HepG2 (cell line): Measurements from ENCODE around the gene CPSF4. TPM values are rescaled to one million over a fixed set of nuclear protein-coding genes. Genes with fewer than 3 reads are reported as not detected.

Experiments used
- CCAR2 ChIP-seq: fragments of 200-400 bp; formaldehyde crosslinking; optimal IDR thresholded peaks from 2 replicates; pipeline ENCODE3; 2018; ENCODE audit warnings: low read depth, mild to moderate bottlenecking, low read length, moderate library complexity
- CREB1 ChIP-seq, 2 experiments: fragments of 450-650 bp in 1 of 2; IDR thresholded peaks; 2 replicates each; pipeline ENCODE4 v1.6.1; 2016 to 2017; ENCODE audit warnings: control low read depth in 1 of 2, mild to moderate bottlenecking in 1 of 2, missing compliant biosample characterization in 1 of 2, missing genetic modification characterization in 1 of 2
- EED ChIP-seq: sonication (generic); formaldehyde crosslinking; IDR thresholded peaks from 2 replicates; pipeline ENCODE4 v1.5.0; 2020; ENCODE audit warnings: mild to moderate bottlenecking, missing genetic modification reagents
- HDAC2 ChIP-seq: sonication (generic); formaldehyde crosslinking; IDR thresholded peaks from 2 replicates; pipeline ENCODE4 v1.4.0; 2020; ENCODE audit warnings: missing genetic modification reagents
- MTF1 ChIP-seq: sonication (generic); formaldehyde crosslinking; IDR thresholded peaks from 2 replicates; pipeline ENCODE4 v1.5.0; 2020; ENCODE audit warnings: missing genetic modification reagents
- SPEN ChIP-seq: sonication (generic); formaldehyde crosslinking; IDR thresholded peaks from 2 replicates; pipeline ENCODE4 v1.5.1; 2020; ENCODE audit warnings: low read depth, mild to moderate bottlenecking, missing genetic modification reagents
- ZFX ChIP-seq: sonication (generic); formaldehyde crosslinking; IDR thresholded peaks from 2 replicates; pipeline ENCODE4 v1.4.0; 2020; ENCODE audit warnings: mild to moderate bottlenecking, low read depth, missing genetic modification reagents, moderate library complexity
- ZNF3 ChIP-seq: IDR thresholded peaks from 2 replicates; pipeline ENCODE4 v1.7.0; 2017; ENCODE audit warnings: inconsistent platforms
- ZNF558 ChIP-seq: sonication (generic); formaldehyde crosslinking; IDR thresholded peaks from 2 replicates; pipeline ENCODE4 v1.9.0; 2022; ENCODE audit warnings: mild to moderate bottlenecking, missing genetic modification reagents, borderline replicate concordance
- ZNF564 ChIP-seq: sonication (generic); formaldehyde crosslinking; IDR thresholded peaks from 2 replicates; pipeline ENCODE4 v1.8.1; 2023; ENCODE audit warnings: mild to moderate bottlenecking, missing genetic modification reagents
- ZNF773 ChIP-seq: sonication (generic); formaldehyde crosslinking; IDR thresholded peaks from 2 replicates; pipeline ENCODE4 v1.4.0; 2020; ENCODE audit warnings: missing genetic modification reagents, borderline replicate concordance
- polyA plus RNA-seq, 8 experiments: library from polyadenylated mRNA; depleted of rRNA in 3 of 8; stranded (reverse) in 7 of 8; unstranded in 1 of 8; fragments of >200 nt; fragmentation: Illumina TruSeq in 4 of 8; extraction: Trizol in 4 of 8; gene quantifications; 2 replicates each; pipeline versions ENCODE4 v1.2.1 to v1.2.3, GENCODE V29; 2011 to 2016; ENCODE audit warnings: low read depth in 4 of 8, missing spikeins in 1 of 8, mixed read lengths in 1 of 8; ENCODE audit not compliant: insufficient read depth in 1 of 8
- total RNA-seq, 5 experiments: library from RNA; depleted of rRNA; stranded (reverse); fragments of >200 nt; fragmentation: Illumina TruSeq; extraction: Trizol; gene quantifications; 2 replicates each; pipeline ENCODE4 v1.2.3, GENCODE V29; 2016; ENCODE audit warnings: low read depth in 1 of 5
- TF ChIP-seq, protein P1 (sequence below): sonication (generic); formaldehyde crosslinking; IDR thresholded peaks from 2 replicates; pipeline ENCODE4 v1.4.0; 2020; ENCODE audit warnings: mild to moderate bottlenecking, missing genetic modification reagents
- TF ChIP-seq, protein P2 (sequence below): sonication (generic); formaldehyde crosslinking; IDR thresholded peaks from 2 replicates; pipeline ENCODE4 v1.4.0; 2020; ENCODE audit warnings: missing genetic modification reagents
- TF ChIP-seq, protein P3 (sequence below): sonication (generic); formaldehyde crosslinking; conservative IDR thresholded peaks from 2 replicates; pipeline ENCODE4 v1.8.1; 2023; ENCODE audit warnings: missing genetic modification reagents
- TF ChIP-seq, protein P4 (sequence below): fragments of 450-650 bp; IDR thresholded peaks from 2 replicates; pipeline ENCODE4 v1.6.1; 2017

Gene CPSF4
- total and polyA plus RNA-seq, 2 of the 13 experiments (the other 11 are each of a cell fraction or from before 2014, with no cell fraction given), result 34.1 to 49.6 TPM

DNA sequence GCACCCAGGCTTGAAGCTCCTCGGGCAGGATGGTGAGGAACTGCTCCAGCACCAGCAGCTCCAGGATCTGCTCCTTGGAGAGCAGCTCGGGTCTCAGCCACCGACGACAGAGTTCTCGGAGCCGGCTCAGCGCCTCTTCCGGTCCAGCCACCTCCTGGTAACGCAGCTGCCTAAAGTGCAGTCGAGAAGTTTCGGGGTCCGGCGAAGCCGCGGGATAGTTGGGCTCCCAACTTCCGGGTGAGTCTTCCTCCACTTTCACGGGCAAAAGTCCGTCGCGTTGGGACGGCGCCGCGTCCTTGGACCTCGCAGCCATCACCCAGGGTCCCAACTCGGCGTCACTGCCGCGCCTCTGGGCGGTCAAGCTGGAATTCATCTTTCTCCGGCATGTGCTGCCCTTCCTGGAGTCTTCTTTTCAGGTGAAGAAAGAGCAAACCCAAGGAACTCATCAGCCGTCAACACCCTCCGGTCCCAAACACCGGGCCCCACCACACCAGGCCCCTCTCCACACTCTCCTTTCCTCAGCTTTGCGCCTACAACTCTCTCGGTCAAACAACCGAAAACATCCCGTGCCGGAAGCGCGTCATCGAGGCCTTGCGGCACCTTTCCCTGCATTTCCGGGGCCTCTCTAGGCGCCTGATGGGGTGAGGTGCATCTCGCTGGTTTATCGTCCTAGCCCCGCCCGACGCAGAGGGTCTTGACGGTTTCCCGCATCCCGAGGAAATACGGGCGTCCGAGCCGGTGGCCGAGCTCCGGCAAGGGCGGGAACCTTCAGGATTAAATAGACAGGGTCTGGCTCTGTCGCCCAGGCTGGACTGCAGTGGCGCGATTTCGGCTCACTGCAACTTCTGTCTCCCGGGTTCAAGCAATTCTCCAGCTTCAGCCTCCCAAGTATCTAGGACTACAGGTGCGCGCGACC, 61.2 kb downstream of the CPSF4 start, which contains the start of gene ZNF394 (continued):
- TF ChIP-seq, protein P1, sequence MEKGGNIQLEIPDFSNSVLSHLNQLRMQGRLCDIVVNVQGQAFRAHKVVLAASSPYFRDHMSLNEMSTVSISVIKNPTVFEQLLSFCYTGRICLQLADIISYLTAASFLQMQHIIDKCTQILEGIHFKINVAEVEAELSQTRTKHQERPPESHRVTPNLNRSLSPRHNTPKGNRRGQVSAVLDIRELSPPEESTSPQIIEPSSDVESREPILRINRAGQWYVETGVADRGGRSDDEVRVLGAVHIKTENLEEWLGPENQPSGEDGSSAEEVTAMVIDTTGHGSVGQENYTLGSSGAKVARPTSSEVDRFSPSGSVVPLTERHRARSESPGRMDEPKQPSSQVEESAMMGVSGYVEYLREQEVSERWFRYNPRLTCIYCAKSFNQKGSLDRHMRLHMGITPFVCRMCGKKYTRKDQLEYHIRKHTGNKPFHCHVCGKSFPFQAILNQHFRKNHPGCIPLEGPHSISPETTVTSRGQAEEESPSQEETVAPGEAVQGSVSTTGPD, result no peak; the same call in 1 of the 2 replicates
- TF ChIP-seq HDAC2 (CRISPR knock-in tag) (peak; percentile 86), EED (CRISPR knock-in tag) (no peak), CREB1 (IDR thresholded peaks at IDR 0.05) (peak; percentile 94), CREB1 (CRISPR knock-in tag; IDR thresholded peaks at IDR 0.05) (peak; percentile 99), CCAR2 (no peak), ZNF773 (CRISPR knock-in tag) (no peak), ZFX (CRISPR knock-in tag) (peak; percentile 93), ZNF558 (CRISPR knock-in tag) (peak; percentile 38), ZNF564 (CRISPR knock-in tag) (no peak), MTF1 (CRISPR knock-in tag) (no peak), ZNF3 (CRISPR knock-in tag) (no peak), SPEN (CRISPR knock-in tag) (peak; percentile 95)
- TF ChIP-seq, protein P2, sequence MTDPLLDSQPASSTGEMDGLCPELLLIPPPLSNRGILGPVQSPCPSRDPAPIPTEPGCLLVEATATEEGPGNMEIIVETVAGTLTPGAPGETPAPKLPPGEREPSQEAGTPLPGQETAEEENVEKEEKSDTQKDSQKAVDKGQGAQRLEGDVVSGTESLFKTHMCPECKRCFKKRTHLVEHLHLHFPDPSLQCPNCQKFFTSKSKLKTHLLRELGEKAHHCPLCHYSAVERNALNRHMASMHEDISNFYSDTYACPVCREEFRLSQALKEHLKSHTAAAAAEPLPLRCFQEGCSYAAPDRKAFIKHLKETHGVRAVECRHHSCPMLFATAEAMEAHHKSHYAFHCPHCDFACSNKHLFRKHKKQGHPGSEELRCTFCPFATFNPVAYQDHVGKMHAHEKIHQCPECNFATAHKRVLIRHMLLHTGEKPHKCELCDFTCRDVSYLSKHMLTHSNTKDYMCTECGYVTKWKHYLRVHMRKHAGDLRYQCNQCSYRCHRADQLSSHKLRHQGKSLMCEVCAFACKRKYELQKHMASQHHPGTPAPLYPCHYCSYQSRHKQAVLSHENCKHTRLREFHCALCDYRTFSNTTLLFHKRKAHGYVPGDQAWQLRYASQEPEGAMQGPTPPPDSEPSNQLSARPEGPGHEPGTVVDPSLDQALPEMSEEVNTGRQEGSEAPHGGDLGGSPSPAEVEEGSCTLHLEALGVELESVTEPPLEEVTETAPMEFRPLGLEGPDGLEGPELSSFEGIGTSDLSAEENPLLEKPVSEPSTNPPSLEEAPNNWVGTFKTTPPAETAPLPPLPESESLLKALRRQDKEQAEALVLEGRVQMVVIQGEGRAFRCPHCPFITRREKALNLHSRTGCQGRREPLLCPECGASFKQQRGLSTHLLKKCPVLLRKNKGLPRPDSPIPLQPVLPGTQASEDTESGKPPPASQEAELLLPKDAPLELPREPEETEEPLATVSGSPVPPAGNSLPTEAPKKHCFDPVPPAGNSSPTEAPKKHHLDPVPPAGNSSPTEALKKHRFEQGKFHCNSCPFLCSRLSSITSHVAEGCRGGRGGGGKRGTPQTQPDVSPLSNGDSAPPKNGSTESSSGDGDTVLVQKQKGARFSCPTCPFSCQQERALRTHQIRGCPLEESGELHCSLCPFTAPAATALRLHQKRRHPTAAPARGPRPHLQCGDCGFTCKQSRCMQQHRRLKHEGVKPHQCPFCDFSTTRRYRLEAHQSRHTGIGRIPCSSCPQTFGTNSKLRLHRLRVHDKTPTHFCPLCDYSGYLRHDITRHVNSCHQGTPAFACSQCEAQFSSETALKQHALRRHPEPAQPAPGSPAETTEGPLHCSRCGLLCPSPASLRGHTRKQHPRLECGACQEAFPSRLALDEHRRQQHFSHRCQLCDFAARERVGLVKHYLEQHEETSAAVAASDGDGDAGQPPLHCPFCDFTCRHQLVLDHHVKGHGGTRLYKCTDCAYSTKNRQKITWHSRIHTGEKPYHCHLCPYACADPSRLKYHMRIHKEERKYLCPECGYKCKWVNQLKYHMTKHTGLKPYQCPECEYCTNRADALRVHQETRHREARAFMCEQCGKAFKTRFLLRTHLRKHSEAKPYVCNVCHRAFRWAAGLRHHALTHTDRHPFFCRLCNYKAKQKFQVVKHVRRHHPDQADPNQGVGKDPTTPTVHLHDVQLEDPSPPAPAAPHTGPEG, result no peak
- TF ChIP-seq, protein P3, sequence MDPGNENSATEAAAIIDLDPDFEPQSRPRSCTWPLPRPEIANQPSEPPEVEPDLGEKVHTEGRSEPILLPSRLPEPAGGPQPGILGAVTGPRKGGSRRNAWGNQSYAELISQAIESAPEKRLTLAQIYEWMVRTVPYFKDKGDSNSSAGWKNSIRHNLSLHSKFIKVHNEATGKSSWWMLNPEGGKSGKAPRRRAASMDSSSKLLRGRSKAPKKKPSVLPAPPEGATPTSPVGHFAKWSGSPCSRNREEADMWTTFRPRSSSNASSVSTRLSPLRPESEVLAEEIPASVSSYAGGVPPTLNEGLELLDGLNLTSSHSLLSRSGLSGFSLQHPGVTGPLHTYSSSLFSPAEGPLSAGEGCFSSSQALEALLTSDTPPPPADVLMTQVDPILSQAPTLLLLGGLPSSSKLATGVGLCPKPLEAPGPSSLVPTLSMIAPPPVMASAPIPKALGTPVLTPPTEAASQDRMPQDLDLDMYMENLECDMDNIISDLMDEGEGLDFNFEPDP (CRISPR knock-in tag), result no peak
- TF ChIP-seq, protein P4, sequence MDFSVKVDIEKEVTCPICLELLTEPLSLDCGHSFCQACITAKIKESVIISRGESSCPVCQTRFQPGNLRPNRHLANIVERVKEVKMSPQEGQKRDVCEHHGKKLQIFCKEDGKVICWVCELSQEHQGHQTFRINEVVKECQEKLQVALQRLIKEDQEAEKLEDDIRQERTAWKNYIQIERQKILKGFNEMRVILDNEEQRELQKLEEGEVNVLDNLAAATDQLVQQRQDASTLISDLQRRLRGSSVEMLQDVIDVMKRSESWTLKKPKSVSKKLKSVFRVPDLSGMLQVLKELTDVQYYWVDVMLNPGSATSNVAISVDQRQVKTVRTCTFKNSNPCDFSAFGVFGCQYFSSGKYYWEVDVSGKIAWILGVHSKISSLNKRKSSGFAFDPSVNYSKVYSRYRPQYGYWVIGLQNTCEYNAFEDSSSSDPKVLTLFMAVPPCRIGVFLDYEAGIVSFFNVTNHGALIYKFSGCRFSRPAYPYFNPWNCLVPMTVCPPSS, result no peak
